ENCODE measurements around the gene MYOT. TPM values are rescaled to one million over a fixed set of nuclear protein-coding genes. Genes with fewer than 3 reads are reported as not detected.
A peak's percentile ranks its signal among the peaks of the same experiment; 100 is the strongest.

MYOT gene
- total and polyA plus RNA-seq, 10 of the 15 experiments (the other 5 are each of a cell fraction or from before 2014, with no cell fraction given) = 0.15 to 1.5 (median 0.53) TPM; not detected in 5

DNA sequence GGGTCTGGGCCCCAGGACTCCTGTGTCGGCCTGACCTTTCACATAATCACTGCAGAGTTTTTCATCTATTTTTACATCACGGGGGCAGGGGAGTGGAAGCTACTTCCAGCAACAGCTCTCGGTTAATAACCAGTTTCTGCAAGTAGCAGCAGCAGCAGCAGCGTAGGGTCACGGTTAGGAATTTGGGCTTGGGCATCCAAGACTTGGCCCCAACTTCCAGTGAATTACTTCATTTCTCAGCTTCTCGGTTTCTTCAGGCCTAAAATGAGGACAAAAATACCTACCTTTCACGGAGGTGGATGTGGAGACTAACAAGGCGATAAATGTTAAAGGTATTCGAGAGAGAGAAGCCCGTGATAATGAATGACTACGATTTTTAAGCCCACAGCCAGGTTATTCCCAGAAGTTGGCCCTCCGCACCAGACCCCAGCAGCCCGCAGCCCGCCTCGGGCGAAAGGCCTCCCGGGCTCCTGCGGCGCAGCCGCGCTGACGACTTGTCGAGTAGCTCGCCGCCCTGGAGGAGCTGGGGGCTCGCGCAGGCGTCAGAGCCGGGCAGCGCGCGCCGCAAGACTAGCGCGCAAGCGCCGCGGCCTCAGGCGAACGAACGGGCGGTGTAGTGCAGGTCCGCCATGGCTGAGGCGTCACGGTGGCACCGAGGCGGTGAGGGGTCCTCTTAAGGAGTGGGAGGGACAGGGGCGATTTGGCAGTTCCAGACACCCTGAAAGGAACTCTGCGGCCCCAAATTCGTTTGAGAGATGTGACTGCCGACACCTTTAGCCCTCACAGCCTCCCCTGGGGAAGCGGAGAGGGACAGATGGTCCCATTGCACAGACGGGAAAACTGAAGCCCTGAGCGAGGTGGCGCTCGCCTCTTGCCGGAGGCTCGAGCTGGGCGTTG, 21.5 kb downstream of the MYOT start, which contains the start of gene PKD2L2 (continued):
- TF ChIP-seq MEF2A (IDR thresholded peaks at IDR 0.05; ENCODE audit: insufficient read depth, low read depth, low read length) (0 out of 2 replicates have a peak, but pooled peaks have one; percentile 59), PRDM15 (CRISPR knock-in tag; IDR thresholded peaks at IDR 0.05) (no peak), CBX5 (IDR thresholded peaks at IDR 0.05; ENCODE audit: low read depth) (peak; percentile 23; the same call in 1 of the 2 replicates), NR2C1 (IDR thresholded peaks at IDR 0.05) (0 out of 2 replicates have a peak, but pooled peaks have one; percentile 18), NFYB (IDR thresholded peaks at IDR 0.05; ENCODE audit: insufficient read depth, low read depth, low read length) (no peak), SUZ12 (IDR thresholded peaks at IDR 0.05; ENCODE audit: unreplicated experiment) (no peak), HDAC6 (IDR thresholded peaks at IDR 0.05; ENCODE audit: unreplicated experiment) (peak; percentile 8), BCL3 (IDR thresholded peaks at IDR 0.05; ENCODE audit: borderline replicate concordance, insufficient read depth, low read depth, low read length, poor library complexity, severe bottlenecking) (no peak), JUNB (IDR thresholded peaks at IDR 0.05) (no peak), CREB1 (IDR thresholded peaks at IDR 0.05; ENCODE audit: low read depth) (peak; percentile 73; the same call in 1 of the 2 replicates), RCOR1 (conservative IDR thresholded peaks at IDR 0.05; ENCODE audit: low read depth, low read length) (0 out of 2 replicates have a peak, but pooled peaks have one; percentile 66), IKZF1 (conservative IDR thresholded peaks at IDR 0.05) (peak; percentile 95), PML (IDR thresholded peaks at IDR 0.05; ENCODE audit: low read length) (peak; percentile 91), YY1 (IDR thresholded peaks at IDR 0.05; ENCODE audit: low read depth, low read length) (peak; percentile 95), TAF1 (IDR thresholded peaks at IDR 0.05; ENCODE audit: borderline replicate concordance, low read depth, low read length) (peak; percentile 78; the same call in 1 of the 2 replicates), NFXL1 (IDR thresholded peaks at IDR 0.05; ENCODE audit: borderline replicate concordance) (0 out of 2 replicates have a peak, but pooled peaks have one; percentile 79), POLR2AphosphoS5 (IDR thresholded peaks at IDR 0.05; ENCODE audit: low read length) (peak; percentile 91; the same call in 1 of the 2 replicates), EED (IDR thresholded peaks at IDR 0.05; ENCODE audit: low read depth) (no peak; the same call in 1 of the 2 replicates), STAT3 (IDR thresholded peaks at IDR 0.05; ENCODE audit: low read depth, low read length) (no peak), BHLHE40 (IDR thresholded peaks at IDR 0.05; ENCODE audit: borderline replicate concordance in 1 of 2, low read depth in 2 of 2, low read length in 1 of 2) (peak in 1 of 2 experiments; percentile 68; a peak in 2 of 4 replicates), SP1 (IDR thresholded peaks at IDR 0.05; ENCODE audit: low read depth, low read length) (no peak), NFIC (IDR thresholded peaks at IDR 0.05; ENCODE audit: low read depth, low read length) (0 out of 2 replicates have a peak, but pooled peaks have one; percentile 30), ZNF207 (IDR thresholded peaks at IDR 0.05; ENCODE audit: borderline replicate concordance) (0 out of 2 replicates have a peak, but pooled peaks have one; percentile 41)
- TF ChIP-seq, protein P1, sequence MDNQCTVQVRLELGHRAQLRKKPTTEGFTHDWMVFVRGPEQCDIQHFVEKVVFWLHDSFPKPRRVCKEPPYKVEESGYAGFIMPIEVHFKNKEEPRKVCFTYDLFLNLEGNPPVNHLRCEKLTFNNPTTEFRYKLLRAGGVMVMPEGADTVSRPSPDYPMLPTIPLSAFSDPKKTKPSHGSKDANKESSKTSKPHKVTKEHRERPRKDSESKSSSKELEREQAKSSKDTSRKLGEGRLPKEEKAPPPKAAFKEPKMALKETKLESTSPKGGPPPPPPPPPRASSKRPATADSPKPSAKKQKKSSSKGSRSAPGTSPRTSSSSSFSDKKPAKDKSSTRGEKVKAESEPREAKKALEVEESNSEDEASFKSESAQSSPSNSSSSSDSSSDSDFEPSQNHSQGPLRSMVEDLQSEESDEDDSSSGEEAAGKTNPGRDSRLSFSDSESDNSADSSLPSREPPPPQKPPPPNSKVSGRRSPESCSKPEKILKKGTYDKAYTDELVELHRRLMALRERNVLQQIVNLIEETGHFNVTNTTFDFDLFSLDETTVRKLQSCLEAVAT (IDR thresholded peaks at IDR 0.05) = no peak
